ENCODE results near the gene PTRH2. TPM values are rescaled to one million over a fixed set of nuclear protein-coding genes. Genes with fewer than 3 reads are reported as not detected.

PTRH2 gene
- total RNA-seq, 1 donor from 2014 or later = 22.0 TPM

GRCh38 chr17:59722623-59723022, 15.4 kb upstream of the PTRH2 start:
- DNase-seq (ENCODE audit: low read depth in 2 of 2) = no peak

GRCh38 chr17:59719526-59719925, 12.3 kb upstream of the PTRH2 start:
- no peak for DNase-seq (ENCODE audit: low read depth in 2 of 2)

GRCh38 chr17:59716427-59716826, 9.2 kb upstream of the PTRH2 start:
- DNase-seq (ENCODE audit: low read depth in 2 of 2) = no peak

GRCh38 chr17:59714255-59714654, 7.0 kb upstream of the PTRH2 start:
- DNase-seq (ENCODE audit: low read depth in 2 of 2) = no peak

- DNase-seq (ENCODE audit: low read depth in 2 of 2) = no peak
These were observed 5.6 kb upstream of the PTRH2 start for GRCh38 chr17:59712862-59713261.

- no peak for DNase-seq (ENCODE audit: low read depth in 2 of 2)
These were observed 4.7 kb upstream of the PTRH2 start for GRCh38 chr17:59711936-59712335.

- DNase-seq (ENCODE audit: low read depth in 2 of 2) = no peak
These were observed 771 bp upstream of the PTRH2 start for GRCh38 chr17:59707971-59708430.

GRCh38 chr17:59702304-59702703, 4.9 kb downstream of the PTRH2 start:
- DNase-seq (ENCODE audit: low read depth in 2 of 2) = no peak

- no peak for DNase-seq (ENCODE audit: low read depth in 2 of 2)
These were observed 7.4 kb downstream of the PTRH2 start for GRCh38 chr17:59699786-59700185.

GRCh38 chr17:59699218-59699617, 8.0 kb downstream of the PTRH2 start:
- no peak for DNase-seq (ENCODE audit: low read depth in 2 of 2)

GRCh38 chr17:59698143-59698542, 9.1 kb downstream of the PTRH2 start:
- DNase-seq (ENCODE audit: low read depth in 2 of 2) = no peak

GRCh38 chr17:59696682-59697277, 10.4 kb downstream of the PTRH2 start:
- no peak for DNase-seq (ENCODE audit: low read depth in 2 of 2)

- no peak for DNase-seq (ENCODE audit: low read depth in 2 of 2)
These were observed 11.1 kb downstream of the PTRH2 start for GRCh38 chr17:59695945-59696681.

GRCh38 chr17:59694344-59694743, 12.9 kb downstream of the PTRH2 start:
- DNase-seq (ENCODE audit: low read depth in 2 of 2) = no peak

GRCh38 chr17:59693582-59693981, 13.6 kb downstream of the PTRH2 start:
- DNase-seq (ENCODE audit: low read depth in 2 of 2) = no peak

- DNase-seq (ENCODE audit: low read depth in 2 of 2) = no peak
These were observed 18.7 kb downstream of the PTRH2 start for GRCh38 chr17:59688496-59688895.

GRCh38 chr17:59688008-59688407, 19.2 kb downstream of the PTRH2 start:
- DNase-seq (ENCODE audit: low read depth in 2 of 2) = no peak

GRCh38 chr17:59684967-59685366, 22.3 kb downstream of the PTRH2 start:
- DNase-seq (ENCODE audit: low read depth in 2 of 2) = no peak

GRCh38 chr17:59683283-59683682, 23.9 kb downstream of the PTRH2 start:
- DNase-seq (ENCODE audit: low read depth in 2 of 2) = no peak

GRCh38 chr17:59680314-59680713, 26.9 kb downstream of the PTRH2 start:
- DNase-seq (ENCODE audit: low read depth in 2 of 2) = no peak

GRCh38 chr17:59678918-59679317, 28.3 kb downstream of the PTRH2 start:
- DNase-seq (ENCODE audit: low read depth in 2 of 2) = no peak

GRCh38 chr17:59676716-59677115, 30.5 kb downstream of the PTRH2 start:
- no peak for DNase-seq (ENCODE audit: low read depth in 2 of 2)

- no peak for DNase-seq (ENCODE audit: low read depth in 2 of 2)
These were observed 32.0 kb downstream of the PTRH2 start for GRCh38 chr17:59675231-59675630.
